Myocyte (in vitro differentiated cells): ENCODE results near the gene ZNF638. TPM values are rescaled to one million over a fixed set of nuclear protein-coding genes. Genes with fewer than 3 reads are reported as not detected.

Experiments
- DNase-seq: peaks from one replicate; pipeline ENCODE4 v3.0.0-alpha.2; 2012; ENCODE audit warnings: low read depth
- total RNA-seq: library from RNA; depleted of rRNA; stranded (reverse); fragments of >200 nt; gene quantifications from 2 replicates; pipeline ENCODE4 v1.2.3, GENCODE V29; 2014

ZNF638 gene
- total RNA-seq, 1 donor from 2014 or later = 96.2 TPM

- DNase-seq = no peak
Measured at GRCh38 chr2:71336384-71336783, 4.8 kb downstream of the ZNF638 start.

DNA sequence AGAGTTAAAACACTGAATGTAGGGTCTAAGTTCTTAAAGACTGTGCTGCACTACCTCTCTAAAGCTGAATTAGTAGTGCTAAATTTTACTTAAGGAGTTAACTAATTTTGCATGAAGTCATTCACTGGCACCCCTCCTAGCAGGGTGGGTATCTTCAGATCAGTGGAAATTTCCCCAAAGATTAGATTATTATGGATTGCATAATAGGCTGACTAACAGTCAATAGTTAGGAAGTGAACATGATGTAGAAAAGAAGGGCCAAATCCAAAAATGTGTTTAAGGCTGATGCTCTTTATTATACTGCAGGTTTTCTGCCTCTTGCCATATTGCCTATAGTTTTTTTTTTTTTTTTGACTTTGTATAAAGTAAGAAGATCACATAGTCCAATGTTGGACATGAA is 5.2 kb downstream of the ZNF638 start:
- no peak for DNase-seq

GRCh38 chr2:71337776-71338175 is 6.2 kb downstream of the ZNF638 start:
- DNase-seq = no peak

- no peak for DNase-seq
Measured at GRCh38 chr2:71339685-71340084, 8.1 kb downstream of the ZNF638 start.

DNA sequence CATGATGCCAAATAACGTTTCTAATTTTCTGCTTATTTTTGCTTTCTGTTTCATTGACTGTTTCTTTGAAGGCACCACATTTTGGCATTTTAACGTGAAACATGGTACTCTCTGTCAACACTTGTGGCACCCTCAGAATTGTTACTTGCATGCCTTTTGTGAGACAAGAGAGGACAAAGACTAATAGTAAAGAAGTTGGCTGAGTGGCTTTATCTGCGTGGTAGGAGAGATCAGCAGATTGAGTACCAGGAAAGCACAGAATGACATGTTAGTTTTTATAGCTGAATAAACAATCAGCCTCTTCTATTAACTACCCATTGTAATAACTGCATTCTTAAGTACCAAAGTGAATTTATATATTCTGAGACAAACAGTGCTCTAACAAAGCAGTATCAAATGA is 8.6 kb downstream of the ZNF638 start:
- DNase-seq = no peak

- no peak for DNase-seq
Measured at GRCh38 chr2:71341645-71342044, 10.1 kb downstream of the ZNF638 start.

GRCh38 chr2:71346065-71346464 is 14.5 kb downstream of the ZNF638 start:
- DNase-seq = no peak

GRCh38 chr2:71347517-71347916 is 15.9 kb downstream of the ZNF638 start:
- peak; percentile 30 for DNase-seq

DNA sequence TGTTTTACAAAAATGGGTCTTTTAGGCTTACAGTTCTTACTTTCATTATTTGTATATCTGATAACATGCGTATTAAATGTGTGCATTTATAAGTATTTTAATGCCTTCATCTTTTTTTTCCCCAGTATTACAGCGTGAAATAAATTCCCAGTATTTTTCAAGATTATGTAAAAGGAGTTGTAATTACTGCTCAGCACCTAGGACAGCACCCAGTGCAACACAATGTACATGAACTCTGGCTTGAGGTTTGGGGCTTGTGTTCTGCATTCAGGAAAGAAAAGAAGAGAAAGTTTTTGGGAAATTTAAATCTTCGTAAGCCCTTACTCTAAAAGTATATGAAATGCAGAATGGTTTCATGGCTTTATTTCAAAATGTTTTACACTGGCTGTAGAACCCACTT is 16.7 kb downstream of the ZNF638 start:
- DNase-seq = peak; percentile 56

- DNase-seq = no peak
Measured at GRCh38 chr2:71353248-71353647, 21.7 kb downstream of the ZNF638 start.

GRCh38 chr2:71358931-71359671 is 27.5 kb downstream of the ZNF638 start:
- DNase-seq = peak; percentile 63

DNA sequence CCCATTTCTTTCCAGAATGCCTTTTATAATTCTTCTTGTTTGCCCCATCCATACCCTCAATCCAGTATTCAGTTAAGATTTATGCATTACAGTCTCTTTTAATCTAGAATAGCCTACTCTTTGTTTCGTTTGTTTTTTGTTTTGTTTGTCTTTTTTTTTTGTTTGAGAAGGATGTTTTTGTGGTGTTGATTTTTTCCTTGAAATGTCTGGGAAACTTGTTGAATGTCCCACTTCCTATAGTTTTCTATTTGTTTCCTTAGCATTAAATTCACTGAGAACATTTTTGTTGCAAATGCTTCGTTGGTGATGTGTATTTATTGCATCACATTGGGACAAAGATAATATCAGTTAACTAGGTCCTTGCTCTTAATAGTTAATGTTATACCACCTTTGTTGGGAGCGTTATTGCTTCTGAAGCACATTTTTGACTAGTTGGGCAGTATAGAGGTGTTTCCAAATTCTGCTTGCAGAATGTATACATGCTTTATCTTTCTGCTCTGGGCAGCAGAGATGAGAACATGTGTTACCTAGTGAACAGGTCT is 28.9 kb downstream of the ZNF638 start:
- no peak for DNase-seq

DNA sequence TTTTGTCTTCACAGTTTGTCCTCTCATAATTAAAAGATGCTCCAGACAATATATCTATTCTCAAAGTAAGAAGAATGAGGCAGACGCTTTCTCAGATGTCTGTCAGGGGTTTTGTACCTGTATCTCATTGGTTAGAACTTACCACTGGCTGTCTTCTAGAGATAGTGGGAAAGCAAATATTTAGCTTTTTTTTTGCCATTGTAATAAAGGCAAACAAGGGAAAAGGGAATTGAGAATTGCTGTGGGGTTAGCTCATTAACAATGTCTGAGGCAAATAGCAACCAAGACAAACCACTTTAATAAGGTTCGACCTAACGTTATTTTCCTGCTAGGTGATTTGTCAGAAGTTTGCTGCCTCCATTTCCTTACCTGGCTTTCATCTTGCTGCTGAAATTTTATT is 30.0 kb downstream of the ZNF638 start:
- DNase-seq = no peak

GRCh38 chr2:71362447-71362846 is 30.9 kb downstream of the ZNF638 start:
- no peak for DNase-seq

- DNase-seq = no peak
Measured at GRCh38 chr2:71370015-71370414, 38.4 kb downstream of the ZNF638 start.

- DNase-seq = no peak
Measured at GRCh38 chr2:71372042-71372441, 40.5 kb downstream of the ZNF638 start.

GRCh38 chr2:71379086-71379485 is 47.5 kb downstream of the ZNF638 start:
- DNase-seq = peak; percentile 60

- no peak for DNase-seq
Measured at GRCh38 chr2:71380665-71381064, 49.1 kb downstream of the ZNF638 start.

GRCh38 chr2:71385012-71385411 is 53.4 kb downstream of the ZNF638 start:
- DNase-seq = peak; percentile 34

GRCh38 chr2:71388214-71388613 is 56.6 kb downstream of the ZNF638 start:
- no peak for DNase-seq

DNA sequence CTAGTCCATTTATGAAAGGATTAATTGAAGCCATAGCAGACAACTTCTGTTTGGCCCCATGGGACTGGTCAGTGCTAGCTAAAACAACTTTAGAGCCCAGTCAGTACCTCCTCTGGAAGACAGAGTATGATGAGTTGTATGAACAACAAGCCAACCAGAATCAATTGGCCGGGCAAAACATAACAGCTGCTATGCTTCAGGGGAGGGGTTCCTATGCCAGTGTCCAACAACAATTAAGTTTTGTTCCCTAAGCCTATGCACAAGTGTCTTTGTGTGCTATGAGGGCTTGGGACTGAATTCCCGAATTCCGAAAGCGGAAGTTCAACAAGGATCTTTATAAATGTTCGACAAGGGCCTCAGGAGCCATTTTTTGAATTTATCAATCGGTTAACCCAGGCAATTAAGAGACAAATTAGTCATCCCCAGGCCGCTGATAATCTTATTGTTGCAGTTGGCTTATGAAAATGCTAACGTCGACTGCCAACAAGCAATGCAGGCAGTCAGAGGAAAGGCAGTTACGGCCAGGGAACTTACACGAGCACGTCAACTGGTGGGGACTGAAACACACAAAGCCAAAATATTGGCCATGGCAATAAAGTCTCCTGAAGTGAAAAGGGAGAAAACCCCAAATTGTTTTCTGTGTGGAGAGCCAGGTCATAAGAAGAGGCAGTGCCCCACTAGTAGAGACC is 57.9 kb downstream of the ZNF638 start:
- peak; percentile 38 for DNase-seq

GRCh38 chr2:71393216-71393615 is 61.6 kb downstream of the ZNF638 start:
- DNase-seq = no peak

- DNase-seq = no peak
Measured at GRCh38 chr2:71395471-71395870, 63.9 kb downstream of the ZNF638 start.
